Keratinocyte (primary cell): ENCODE data around the gene DOK5. TPM values are rescaled to one million over a fixed set of nuclear protein-coding genes. Genes with fewer than 3 reads are reported as not detected.

Source experiments
- DNase-seq: peaks from one replicate; pipeline ENCODE4 v3.0.0-alpha.2; 2011; ENCODE audit warnings: low read depth, missing footprints, low spot score
- FAIRE-seq: peaks from 2 replicates; lab custom pipeline; 2011; peaks lifted over from hg19 to GRCh38; lab: Jason Lieb, UNC
- H2AFZ ChIP-seq: 2 replicates; pipeline ENCODE4 v1.6.0; 2012; ENCODE audit warnings: low read length, control low read depth, inconsistent platforms; ENCODE audit not compliant: control insufficient read depth
- H3K27ac ChIP-seq: 2 replicates; pipeline ENCODE4 v1.5.1; 2011; ENCODE audit warnings: low read length; ENCODE audit not compliant: control insufficient read depth, insufficient read depth
- H3K27me3 ChIP-seq: 3 replicates; pipeline ENCODE4 v1.6.0; 2011; ENCODE audit warnings: low read length; ENCODE audit not compliant: control insufficient read depth, insufficient read depth; ENCODE audit errors: extremely low read depth
- H3K36me3 ChIP-seq, 2 experiments: 2 replicates in 1 of 2; 3 replicates in 1 of 2; pipeline ENCODE4 v1.5.1; 2011; ENCODE audit warnings: low read length in 2 of 2, mild to moderate bottlenecking in 1 of 2; ENCODE audit not compliant: control insufficient read depth in 2 of 2, insufficient read depth in 2 of 2; ENCODE audit errors: extremely low read depth in 1 of 2
- H3K4me1 ChIP-seq: 3 replicates; pipeline ENCODE4 v1.5.1; 2011; ENCODE audit warnings: low read length; ENCODE audit not compliant: control insufficient read depth, insufficient read depth; ENCODE audit errors: extremely low read depth
- H3K4me2 ChIP-seq: 3 replicates; pipeline ENCODE4 v1.6.0; 2011; ENCODE audit warnings: low read depth, low read length; ENCODE audit not compliant: control insufficient read depth, insufficient read depth; ENCODE audit errors: extremely low read depth
- H3K4me3 ChIP-seq, 3 experiments: fragments of 200-600 bp in 1 of 3; sonication (generic) in 1 of 3; 2 replicates in 2 of 3; 3 replicates in 1 of 3; pipeline ENCODE4 v1.5.1; 2011 to 2016; ENCODE audit warnings: low read length in 3 of 3, mild to moderate bottlenecking in 3 of 3, control low read depth in 2 of 3, inconsistent platforms in 1 of 3, low read depth in 1 of 3, mixed read lengths in 1 of 3, mixed run types in 1 of 3, moderate library complexity in 1 of 3; ENCODE audit not compliant: control insufficient read depth in 2 of 3, insufficient read depth in 2 of 3; ENCODE audit errors: extremely low read depth in 1 of 3
- H3K79me2 ChIP-seq: 2 replicates; pipeline ENCODE4 v1.6.0; 2012; ENCODE audit warnings: low read length; ENCODE audit not compliant: control insufficient read depth, insufficient read depth
- H3K9ac ChIP-seq: 3 replicates; pipeline ENCODE4 v1.6.0; 2011; ENCODE audit warnings: low read length; ENCODE audit not compliant: control insufficient read depth, insufficient read depth; ENCODE audit errors: extremely low read depth
- H3K9me1 ChIP-seq: 3 replicates; pipeline ENCODE4 v1.6.0; 2011; ENCODE audit warnings: low read length; ENCODE audit not compliant: control insufficient read depth, insufficient read depth; ENCODE audit errors: extremely low read depth
- H3K9me3 ChIP-seq: 2 replicates; pipeline ENCODE4 v1.5.1; 2012; ENCODE audit warnings: low read depth, low read length; ENCODE audit not compliant: control insufficient read depth
- H4K20me1 ChIP-seq: 3 replicates; pipeline ENCODE4 v1.6.0; 2011; ENCODE audit warnings: low read length; ENCODE audit not compliant: control insufficient read depth, insufficient read depth; ENCODE audit errors: extremely low read depth
- CTCF ChIP-seq, 3 experiments: IDR thresholded peaks in 1 of 3; conservative IDR thresholded peaks in 1 of 3; optimal IDR thresholded peaks in 1 of 3; 2 replicates in 2 of 3; 3 replicates in 1 of 3; pipeline versions ENCODE3 to v1.5.1; 2011; ENCODE audit warnings: low read length in 3 of 3, mild to moderate bottlenecking in 3 of 3, moderate library complexity in 2 of 3, control low read depth in 1 of 3, inconsistent platforms in 1 of 3; ENCODE audit not compliant: insufficient read depth in 2 of 3; ENCODE audit errors: extremely low read depth in 1 of 3
- EZH2 ChIP-seq: IDR thresholded peaks from one replicate; pipeline ENCODE4 v1.6.1; 2012; ENCODE audit warnings: inconsistent platforms, mild to moderate bottlenecking, low read length, moderate library complexity
- dilution Hi-C: fragments of 300-500 bp; cut with MboI; formaldehyde crosslinking; loops from one replicate; pipeline ENCODE4 v1.7.0; 2020; ENCODE audit warnings: low sequenced_read_pairs; ENCODE audit not compliant: extremely low pct_ligation_motif_present
- polyA plus RNA-seq, 5 experiments: library from polyadenylated mRNA; depleted of rRNA in 3 of 5; stranded (reverse) in 3 of 5; stranded (forward) in 1 of 5; unstranded in 1 of 5; fragments of >200 nt; gene quantifications; 1 replicate in 1 of 5; 2 replicates in 3 of 5; 3 replicates in 1 of 5; pipeline versions ENCODE4 v1.2.1 to v1.2.3, GENCODE V29; 2011 to 2012; ENCODE audit warnings: missing spikeins in 2 of 5, low read depth in 1 of 5, low replicate concordance in 1 of 5

The DOK5 gene
- polyA plus RNA-seq, 1 donor (not counting 4 experiments of a cell fraction or from before 2014, with no cell fraction given) = not detected

- dilution Hi-C loops = no loop called here
- DNase-seq (no peak), FAIRE-seq (no peak)
- no peak overlapping the region for H3K4me3 ChIP-seq
- no peaks in the 10 kb centered on the region for H3K27me3 ChIP-seq
- no peak overlapping the region for H2AFZ ChIP-seq
- no peaks in the 10 kb centered on the region for H4K20me1 ChIP-seq
- H3K4me1 ChIP-seq = no peaks in the 10 kb centered on the region
- no peaks in the 10 kb centered on the region for H3K36me3 ChIP-seq
- H3K9ac ChIP-seq = no peak overlapping the region
- H3K27ac ChIP-seq = no peak overlapping the region
- H3K9me1 ChIP-seq = no peaks in the 10 kb centered on the region
- TF ChIP-seq EZH2 (no peak), CTCF (optimal IDR thresholded peaks at IDR 0.05 in 1 of 3, IDR thresholded peaks at IDR 0.05 in 1 of 3, conservative IDR thresholded peaks at IDR 0.05 in 1 of 3; ENCODE audit: extremely low read depth in 1 of 3, insufficient read depth in 2 of 3, low read length in 3 of 3) (no peak)
- H3K9me3 ChIP-seq = no peaks in the 10 kb centered on the region
- H3K4me2 ChIP-seq = no peak overlapping the region
- no peaks in the 10 kb centered on the region for H3K79me2 ChIP-seq
These were observed 114.1 kb downstream of the DOK5 start for GRCh38 chr20:54589402-54590030.

- Histone ChIP-seq H4K20me1 (no peaks in the 10 kb centered on the region), H3K9ac (no peak overlapping the region), H3K4me3 (no peak overlapping the region), H3K4me2 (no peak overlapping the region), H3K9me3 (no peaks in the 10 kb centered on the region), H3K79me2 (no peaks in the 10 kb centered on the region), H2AFZ (no peak overlapping the region), H3K36me3 (no peaks in the 10 kb centered on the region), H3K9me1 (no peaks in the 10 kb centered on the region), H3K4me1 (no peaks in the 10 kb centered on the region), H3K27ac (no peak overlapping the region), H3K27me3 (no peaks in the 10 kb centered on the region)
- no peak for DNase-seq
- TF ChIP-seq EZH2 (no peak), CTCF (optimal IDR thresholded peaks at IDR 0.05 in 1 of 3, IDR thresholded peaks at IDR 0.05 in 1 of 3, conservative IDR thresholded peaks at IDR 0.05 in 1 of 3; ENCODE audit: extremely low read depth in 1 of 3, insufficient read depth in 2 of 3, low read length in 3 of 3) (no peak)
- FAIRE-seq = no peak
- dilution Hi-C loops = no loop called here
These were observed 115.5 kb downstream of the DOK5 start for GRCh38 chr20:54590856-54591255.
